GM23338 (cell line): ENCODE results near the gene DIAPH3. TPM values are rescaled to one million over a fixed set of nuclear protein-coding genes. Genes with fewer than 3 reads are reported as not detected.

ENCODE experiments used
- ATAC-seq: fragments of 200-7000 bp; cut with Tn5 transposase; 3 replicates; pipeline ENCODE4 v1.9.1; 2020
- DNase-seq: peaks from one replicate; pipeline ENCODE4 v3.0.0-alpha.2; 2015; ENCODE audit warnings: low spot score
- H2AFZ ChIP-seq: fragments of 200-600 bp; sonication (generic); 2 replicates; pipeline ENCODE4 v1.8.0; 2016; ENCODE audit warnings: antibody characterized with exemption, mild to moderate bottlenecking, moderate library complexity
- H3F3A ChIP-seq: fragments of 200-600 bp; sonication (generic); replicated peaks from 2 replicates; pipeline ENCODE4 v1.8.0; 2017; ENCODE audit warnings: antibody characterized with exemption, mixed run types, low read depth
- H3K27ac ChIP-seq: fragments of 200-600 bp; sonication (generic); 2 replicates; pipeline ENCODE4 v1.6.1; 2016; ENCODE audit warnings: low read depth
- H3K27me3 ChIP-seq: fragments of 200-600 bp; sonication (generic); 2 replicates; pipeline ENCODE4 v1.8.0; 2016; ENCODE audit warnings: mild to moderate bottlenecking, mixed run types, moderate library complexity; ENCODE audit not compliant: insufficient read depth
- H3K36me3 ChIP-seq: fragments of 200-600 bp; sonication (generic); 2 replicates; pipeline ENCODE4 v1.8.0; 2016; ENCODE audit warnings: mild to moderate bottlenecking; ENCODE audit not compliant: insufficient read depth
- H3K4me1 ChIP-seq: fragments of 200-600 bp; sonication (generic); 2 replicates; pipeline ENCODE4 v1.8.0; 2016; ENCODE audit warnings: mild to moderate bottlenecking, moderate library complexity; ENCODE audit not compliant: insufficient read depth
- H3K4me2 ChIP-seq: fragments of 200-600 bp; sonication (generic); 2 replicates; pipeline ENCODE4 v1.7.1; 2017; ENCODE audit warnings: mixed run types
- H3K4me3 ChIP-seq: fragments of 200-600 bp; sonication (generic); 2 replicates; pipeline ENCODE4 v1.6.1; 2016; ENCODE audit warnings: mixed run types
- H3K79me2 ChIP-seq: fragments of 200-600 bp; sonication (generic); replicated peaks from 2 replicates; pipeline ENCODE4 v1.8.0; 2017; ENCODE audit warnings: mild to moderate bottlenecking; ENCODE audit not compliant: insufficient read depth
- H3K9me2 ChIP-seq: fragments of 200-600 bp; sonication (generic); 2 replicates; pipeline ENCODE4 v1.8.0; 2017; ENCODE audit not compliant: insufficient read depth
- H4K20me1 ChIP-seq: fragments of 200-600 bp; sonication (generic); replicated peaks from 2 replicates; pipeline ENCODE4 v1.8.0; 2017; ENCODE audit warnings: mild to moderate bottlenecking; ENCODE audit not compliant: insufficient read depth
- H3K27ac Mint-ChIP-seq: 2 replicates; pipeline ENCODE4 v1.8.0; 2020; ENCODE audit warnings: inconsistent platforms, mild to moderate bottlenecking, moderate library complexity, mixed read lengths
- H3K27me3 Mint-ChIP-seq: 3 replicates; pipeline ENCODE4 v1.8.0; 2022; ENCODE audit warnings: low read depth, mild to moderate bottlenecking, moderate library complexity, mixed read lengths, inconsistent platforms; ENCODE audit not compliant: insufficient read depth, poor library complexity
- H3K36me3 Mint-ChIP-seq: 3 replicates; pipeline ENCODE4 v1.8.0; 2021; ENCODE audit warnings: low read depth, mild to moderate bottlenecking, inconsistent platforms, moderate library complexity, mixed read lengths
- H3K4me1 Mint-ChIP-seq: 3 replicates; pipeline ENCODE4 v1.8.0; 2020; ENCODE audit warnings: mild to moderate bottlenecking, inconsistent platforms, mixed read lengths
- H3K4me3 Mint-ChIP-seq: 3 replicates; pipeline ENCODE4 v1.8.0; 2021; ENCODE audit warnings: moderate library complexity, mild to moderate bottlenecking, inconsistent platforms, mixed read lengths
- H3K9me3 Mint-ChIP-seq: 3 replicates; pipeline ENCODE4 v1.8.0; 2020; ENCODE audit warnings: moderate library complexity, mild to moderate bottlenecking, inconsistent platforms, mixed read lengths
- CREB1 ChIP-seq: fragments of 250-450 bp; sonication (Bioruptor Pico); IDR thresholded peaks from 2 replicates; pipeline ENCODE4 v1.5.0; 2020; ENCODE audit warnings: low read depth, mild to moderate bottlenecking, moderate library complexity
- EZH2phosphoT487 ChIP-seq: fragments of 200-600 bp; sonication (generic); IDR thresholded peaks from one replicate; pipeline ENCODE4 v1.8.1; 2018; ENCODE audit warnings: antibody characterized with exemption; ENCODE audit not compliant: unreplicated experiment
- NANOG ChIP-seq: IDR thresholded peaks from 2 replicates; pipeline ENCODE4 v1.6.1; 2016; ENCODE audit warnings: antibody characterized with exemption, borderline replicate concordance
- POLR2AphosphoS5 ChIP-seq: IDR thresholded peaks from 2 replicates; pipeline ENCODE4 v1.6.1; 2016; ENCODE audit warnings: antibody characterized with exemption, low read depth
- REST ChIP-seq: IDR thresholded peaks from one replicate; pipeline ENCODE4 v1.6.1; 2018; ENCODE audit warnings: antibody characterized with exemption; ENCODE audit not compliant: unreplicated experiment
- ZNF114 ChIP-seq: fragments of 250-450 bp; sonication (Bioruptor Pico); IDR thresholded peaks from 2 replicates; pipeline ENCODE4 v1.5.0; 2020; ENCODE audit warnings: mild to moderate bottlenecking, moderate library complexity
- ZNF462 ChIP-seq: fragments of 250-450 bp; sonication (Bioruptor Pico); IDR thresholded peaks from 2 replicates; pipeline ENCODE4 v1.5.0; 2020; ENCODE audit warnings: mild to moderate bottlenecking, moderate library complexity
- polyA plus RNA-seq: library from polyadenylated mRNA; unstranded; fragments of >200 nt; fragmentation: Nextera tagmentation; extraction: Ambion mirVana; gene quantifications from 2 replicates; pipeline ENCODE4 v1.2.1, GENCODE V29; 2016
- total RNA-seq: library from RNA; depleted of rRNA; stranded (reverse); fragments of >200 nt; shearing (Covaris generic); gene quantifications from 2 replicates; pipeline ENCODE4 v1.2.3, GENCODE V29; 2014

The DIAPH3 gene
- total and polyA plus RNA-seq, 2 experiments from 2014 or later, result 23.4 to 30.2 TPM

GRCh38 chr13:60167121-60167520 is 3.4 kb upstream of the DIAPH3 start (continued):
- TF ChIP-seq ZNF462 (CRISPR knock-in tag), result no peak
- TF ChIP-seq ZNF114 (CRISPR knock-in tag), result no peak

- H3K4me1 ChIP-seq, result peaks cover 25% of the 10 kb centered on the region; the same call in 1 of the 2 replicates
- peak overlapping the region; percentile 74 for H3K4me2 ChIP-seq
- peak overlapping the region; percentile 85 for H3K4me3 Mint-ChIP-seq
- peaks cover 9% of the 10 kb centered on the region for H3K36me3 Mint-ChIP-seq
- no peak for DNase-seq
- peak overlapping the region; percentile 99 for H3K27ac Mint-ChIP-seq
- peaks cover 28% of the 10 kb centered on the region for H3K79me2 ChIP-seq
- H4K20me1 ChIP-seq, result no peaks in the 10 kb centered on the region
- no peaks in the 10 kb centered on the region for H3K27me3 Mint-ChIP-seq
- H3K9me3 Mint-ChIP-seq, result no peaks in the 10 kb centered on the region; the same call in 2 of the 3 replicates
- no peaks in the 10 kb centered on the region for H3K9me2 ChIP-seq
- peaks cover 33% of the 10 kb centered on the region for H3K4me1 Mint-ChIP-seq
- peak overlapping the region; percentile 76 for H3K4me3 ChIP-seq
- no peaks in the 10 kb centered on the region for H3K36me3 ChIP-seq
- no peak for ATAC-seq
- no peak overlapping the region for H2AFZ ChIP-seq
- H3K27me3 ChIP-seq, result no peaks in the 10 kb centered on the region
- no peaks in the 10 kb centered on the region for H3F3A ChIP-seq
- peak overlapping the region; percentile 96 for H3K27ac ChIP-seq
- TF ChIP-seq REST (no peak), NANOG (no peak), EZH2phosphoT487 (no peak), CREB1 (CRISPR knock-in tag) (no peak), POLR2AphosphoS5 (no peak)
These were observed 1.8 kb upstream of the DIAPH3 start for GRCh38 chr13:60165391-60166099.
